ENCODE data around the gene ENAM.
A peak's percentile ranks its signal among the peaks of the same experiment; 100 is the strongest.
"Not testable (repeated sequence)": the region's sequence is repeated elsewhere in the genome, so short reads cannot be mapped to it uniquely, and the experiment has no call there.

ENAM gene

DNA sequence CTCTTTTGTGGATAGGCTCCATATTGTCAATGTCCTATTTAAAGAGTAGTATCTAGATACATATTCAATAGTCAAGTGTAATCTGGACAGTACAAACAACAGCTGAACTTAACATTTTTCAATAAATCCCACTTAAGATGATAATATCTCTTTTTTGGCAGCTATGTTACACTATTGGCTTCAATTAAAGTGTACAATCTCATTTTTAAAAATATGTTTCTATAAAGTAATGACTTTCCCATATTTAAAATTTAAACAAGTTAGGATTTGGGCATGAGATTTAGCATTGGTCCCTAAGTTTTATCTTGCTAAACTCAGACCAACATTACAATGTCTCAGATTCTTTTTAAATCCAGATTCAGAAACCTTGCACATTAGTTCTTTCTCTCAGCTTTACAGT lies 45.6 kb downstream of the ENAM start:
- Histone ChIP-seq H4K20me1 (no peaks in the 10 kb centered on the region), H3K4me1 (peaks cover 46% of the 10 kb centered on the region), H3K4me2 (no peak overlapping the region), H3K9me3 (no peaks in the 10 kb centered on the region), H3K36me3 (no peaks in the 10 kb centered on the region), H3K27me3 (no peaks in the 10 kb centered on the region), H3K4me3 (no peak overlapping the region), H3K9ac (no peak overlapping the region), H3K27ac (no peak overlapping the region)
- TF ChIP-seq Cebpa-rat (IDR thresholded peaks at IDR 0.05) = no peak

DNA sequence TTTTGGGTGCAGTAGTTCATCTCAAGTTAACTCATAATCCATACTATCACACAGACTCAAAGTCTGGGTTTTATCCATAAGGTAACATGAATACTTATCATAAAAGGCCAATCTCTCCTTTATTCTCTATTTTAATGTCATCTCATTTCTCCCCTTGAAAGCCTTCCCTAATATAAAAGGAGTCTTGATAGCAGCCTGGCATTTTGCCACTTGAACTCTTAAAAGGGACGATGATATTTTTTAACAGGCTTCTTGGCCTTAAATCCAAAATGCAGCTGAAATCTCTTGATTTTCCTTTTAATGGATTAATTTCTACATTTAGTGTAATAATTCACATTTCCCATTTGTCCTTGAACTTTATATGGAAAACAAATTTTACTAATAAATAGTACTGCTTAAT lies 46.2 kb downstream of the ENAM start:
- Histone ChIP-seq H3K27me3 (no peaks in the 10 kb centered on the region), H3K4me2 (no peak overlapping the region), H3K4me3 (no peak overlapping the region), H3K9me3 (no peaks in the 10 kb centered on the region), H4K20me1 (no peaks in the 10 kb centered on the region), H3K27ac (no peak overlapping the region), H3K9ac (no peak overlapping the region), H3K4me1 (peaks cover 46% of the 10 kb centered on the region), H3K36me3 (no peaks in the 10 kb centered on the region)
- TF ChIP-seq Cebpa-rat (IDR thresholded peaks at IDR 0.05) = no peak

DNA sequence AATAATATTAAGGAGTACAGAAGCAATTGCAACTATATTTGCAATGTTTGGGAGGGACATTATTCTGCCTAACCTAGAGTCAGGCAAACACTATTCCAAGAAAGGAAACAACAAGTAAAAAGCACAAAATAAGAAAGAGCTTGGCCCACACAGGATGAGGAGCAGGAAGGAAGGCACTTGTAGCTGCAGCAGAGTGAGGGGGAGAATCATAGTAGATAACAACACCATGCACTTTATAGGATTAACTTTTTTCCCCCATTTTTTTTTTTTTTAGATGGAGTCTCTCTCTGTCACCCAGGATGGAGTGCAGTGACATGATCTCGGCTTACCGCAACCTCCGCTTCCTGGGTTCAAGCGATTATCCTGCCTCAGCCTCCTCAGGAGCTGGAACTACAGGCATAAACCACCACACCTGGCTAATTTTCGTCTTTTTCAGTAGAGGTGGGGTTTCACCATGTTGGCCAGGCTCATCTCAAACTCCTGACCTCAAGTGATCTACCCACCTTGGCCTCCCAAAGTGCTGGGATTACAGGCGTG lies 48.1 kb downstream of the ENAM start:
- H3K9ac ChIP-seq = no peak overlapping the region
- no peak overlapping the region for H3K4me3 ChIP-seq
- H3K27me3 ChIP-seq = no peaks in the 10 kb centered on the region
- H3K9me3 ChIP-seq = no peaks in the 10 kb centered on the region
- peak overlapping the region; percentile 63 for H3K4me2 ChIP-seq
- no peak for TF ChIP-seq Cebpa-rat (IDR thresholded peaks at IDR 0.05)
- H3K4me1 ChIP-seq = peaks cover 54% of the 10 kb centered on the region
- H3K27ac ChIP-seq = no peak overlapping the region
- H3K36me3 ChIP-seq = no peaks in the 10 kb centered on the region
- no peaks in the 10 kb centered on the region for H4K20me1 ChIP-seq

DNA sequence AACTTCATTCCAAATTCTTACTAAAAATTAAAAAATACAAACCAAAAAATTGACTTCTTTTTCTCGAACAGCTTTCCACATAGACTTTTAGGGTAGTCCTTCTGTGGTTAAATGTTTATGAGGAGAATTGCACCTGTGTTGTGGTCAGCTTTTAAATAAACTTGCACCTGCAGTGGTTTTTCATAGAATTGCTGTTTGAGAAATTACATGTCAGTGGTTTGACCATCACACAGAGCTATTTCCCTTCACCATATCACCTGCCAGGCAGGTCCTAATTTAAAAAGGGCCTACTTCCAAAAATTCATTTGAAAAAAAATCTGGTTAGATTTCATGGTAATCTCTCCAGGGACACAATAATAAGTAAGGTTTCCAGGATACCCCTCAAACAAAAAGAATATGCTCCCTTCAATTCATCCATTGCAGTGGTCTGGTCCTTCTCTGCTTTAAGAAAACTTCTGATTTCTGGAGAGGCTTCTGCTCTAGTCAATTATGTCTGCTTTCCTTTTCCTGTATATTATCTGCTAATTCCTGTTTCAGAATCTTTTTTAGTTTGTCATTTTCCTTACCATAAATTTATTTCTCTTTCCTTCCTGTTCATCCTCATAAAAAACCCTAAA lies 49.9 kb downstream of the ENAM start:
- Histone ChIP-seq H3K4me3 (no peak overlapping the region), H3K9ac (no peak overlapping the region)

DNA sequence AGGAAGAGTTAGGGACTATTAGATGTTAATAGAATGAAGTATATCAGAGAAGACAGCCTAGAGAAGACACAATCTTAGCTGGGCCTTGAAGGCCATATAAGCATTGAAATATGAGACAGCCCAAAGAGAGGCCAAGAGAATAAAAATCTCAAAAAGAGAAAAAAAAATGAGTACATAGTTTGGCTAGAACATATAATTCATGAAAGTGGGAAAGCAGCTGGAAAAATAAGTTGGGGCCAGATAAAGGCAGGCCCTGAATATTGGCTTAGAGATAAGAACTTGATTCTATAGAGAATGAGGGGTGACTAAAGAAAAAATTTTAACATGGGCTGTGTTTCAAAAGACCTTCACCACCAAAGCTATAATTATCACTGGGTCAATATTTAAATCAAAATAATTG lies 52.4 kb downstream of the ENAM start:
- peaks cover 49% of the 10 kb centered on the region for H3K4me1 ChIP-seq
- no peak overlapping the region for H3K4me2 ChIP-seq
- H3K4me3 ChIP-seq = no peak overlapping the region
- TF ChIP-seq Cebpa-rat (IDR thresholded peaks at IDR 0.05) = no peak
- H4K20me1 ChIP-seq = no peaks in the 10 kb centered on the region
- no peak overlapping the region for H3K9ac ChIP-seq
- H3K9me3 ChIP-seq = no peaks in the 10 kb centered on the region
- H3K27me3 ChIP-seq = no peaks in the 10 kb centered on the region
- H3K36me3 ChIP-seq = no peaks in the 10 kb centered on the region
- H3K27ac ChIP-seq = no peak overlapping the region

More for the DNA sequence above, 49.9 kb downstream of the ENAM start:
- H3K27ac ChIP-seq = no peak overlapping the region
- no peaks in the 10 kb centered on the region for H4K20me1 ChIP-seq
- H3K36me3 ChIP-seq = no peaks in the 10 kb centered on the region
- peaks cover 54% of the 10 kb centered on the region for H3K4me1 ChIP-seq
- H3K9me3 ChIP-seq = no peaks in the 10 kb centered on the region
- peak overlapping the region; percentile 63 for H3K4me2 ChIP-seq
- no peak for TF ChIP-seq Cebpa-rat (IDR thresholded peaks at IDR 0.05)
- H3K27me3 ChIP-seq = no peaks in the 10 kb centered on the region

DNA sequence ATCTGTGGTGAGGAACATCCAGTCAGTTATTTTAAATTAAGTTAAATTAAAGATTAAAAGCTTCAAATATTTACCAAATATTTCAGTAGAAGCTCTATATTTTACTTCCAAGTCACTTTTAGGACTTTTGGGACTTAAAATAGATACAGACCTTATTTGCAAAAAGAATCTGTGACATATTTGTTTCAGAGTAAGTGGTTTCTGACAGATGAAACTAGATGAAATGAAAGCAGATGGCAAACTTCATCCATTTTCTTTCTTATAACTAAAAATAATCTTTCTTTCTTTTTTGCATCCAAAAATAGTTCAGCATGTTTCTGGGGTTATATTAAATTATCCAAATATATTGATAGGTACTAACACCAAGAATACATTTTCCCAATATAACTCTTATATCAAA lies 53.2 kb downstream of the ENAM start:
- no peak overlapping the region for H3K27ac ChIP-seq
- H4K20me1 ChIP-seq = no peaks in the 10 kb centered on the region
- H3K36me3 ChIP-seq = no peaks in the 10 kb centered on the region
- H3K4me2 ChIP-seq = no peak overlapping the region
- H3K9ac ChIP-seq = no peak overlapping the region
- no peak overlapping the region for H3K4me3 ChIP-seq
- H3K9me3 ChIP-seq = no peaks in the 10 kb centered on the region
- no peaks in the 10 kb centered on the region for H3K27me3 ChIP-seq
- no peak for TF ChIP-seq Cebpa-rat (IDR thresholded peaks at IDR 0.05)
- H3K4me1 ChIP-seq = peaks cover 41% of the 10 kb centered on the region

DNA sequence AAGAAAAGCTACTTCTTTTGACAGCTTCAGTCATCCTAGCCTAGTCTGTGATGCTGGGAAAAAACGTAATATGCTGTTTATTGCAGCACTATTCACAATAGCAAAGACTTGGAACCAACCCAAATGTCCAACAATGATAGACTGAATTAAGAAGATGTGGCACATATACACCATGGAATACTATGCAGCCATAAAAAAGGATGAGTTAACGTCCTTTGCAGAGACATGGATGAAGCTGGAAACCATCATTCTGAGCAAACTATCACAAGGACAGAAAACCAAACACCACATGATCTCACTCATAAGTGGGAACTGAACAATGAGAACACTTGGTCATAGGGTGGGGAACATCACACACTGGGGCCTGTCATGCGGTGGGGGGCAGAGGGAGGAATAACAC lies 53.6 kb downstream of the ENAM start:
- peaks cover 40% of the 10 kb centered on the region for H3K4me1 ChIP-seq
- not testable (repeated sequence) for H3K27me3 ChIP-seq, H3K9me3 ChIP-seq, H3K4me3 ChIP-seq, H3K27ac ChIP-seq, H3K36me3 ChIP-seq, H3K4me2 ChIP-seq, H3K9ac ChIP-seq, H4K20me1 ChIP-seq

DNA sequence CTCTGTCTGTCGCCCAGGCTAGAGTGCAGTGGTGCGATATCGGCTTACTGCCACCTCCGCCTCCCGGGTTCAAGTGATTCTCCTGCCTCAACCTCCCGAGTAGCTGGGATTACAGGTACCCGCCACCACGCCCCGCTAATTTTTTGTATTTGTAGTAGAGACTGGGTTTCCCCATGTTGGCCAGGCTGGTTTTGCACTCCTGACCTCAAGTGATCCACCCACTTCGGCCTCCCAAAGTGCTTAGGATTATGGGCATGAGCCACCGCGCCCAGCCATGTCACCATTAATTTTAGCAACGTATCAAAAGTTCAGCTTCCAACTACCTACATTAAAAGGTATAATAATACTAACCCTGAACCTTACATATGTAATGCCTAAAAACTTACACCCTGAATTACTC lies 58.8 kb downstream of the ENAM start:
- Histone ChIP-seq H3K4me2 (peak overlapping the region; percentile 84), H3K36me3 (peaks cover 11% of the 10 kb centered on the region; the same call in 1 of the 2 replicates), H3K27me3 (no peaks in the 10 kb centered on the region), H3K4me1 (peaks cover 44% of the 10 kb centered on the region), H4K20me1 (peaks cover 38% of the 10 kb centered on the region), H3K9ac (peak overlapping the region; percentile 92), H3K27ac (peak overlapping the region; percentile 94), H3K4me3 (peak overlapping the region; percentile 85), H3K9me3 (no peaks in the 10 kb centered on the region)
- TF ChIP-seq Cebpa-rat (IDR thresholded peaks at IDR 0.05) = no peak

DNA sequence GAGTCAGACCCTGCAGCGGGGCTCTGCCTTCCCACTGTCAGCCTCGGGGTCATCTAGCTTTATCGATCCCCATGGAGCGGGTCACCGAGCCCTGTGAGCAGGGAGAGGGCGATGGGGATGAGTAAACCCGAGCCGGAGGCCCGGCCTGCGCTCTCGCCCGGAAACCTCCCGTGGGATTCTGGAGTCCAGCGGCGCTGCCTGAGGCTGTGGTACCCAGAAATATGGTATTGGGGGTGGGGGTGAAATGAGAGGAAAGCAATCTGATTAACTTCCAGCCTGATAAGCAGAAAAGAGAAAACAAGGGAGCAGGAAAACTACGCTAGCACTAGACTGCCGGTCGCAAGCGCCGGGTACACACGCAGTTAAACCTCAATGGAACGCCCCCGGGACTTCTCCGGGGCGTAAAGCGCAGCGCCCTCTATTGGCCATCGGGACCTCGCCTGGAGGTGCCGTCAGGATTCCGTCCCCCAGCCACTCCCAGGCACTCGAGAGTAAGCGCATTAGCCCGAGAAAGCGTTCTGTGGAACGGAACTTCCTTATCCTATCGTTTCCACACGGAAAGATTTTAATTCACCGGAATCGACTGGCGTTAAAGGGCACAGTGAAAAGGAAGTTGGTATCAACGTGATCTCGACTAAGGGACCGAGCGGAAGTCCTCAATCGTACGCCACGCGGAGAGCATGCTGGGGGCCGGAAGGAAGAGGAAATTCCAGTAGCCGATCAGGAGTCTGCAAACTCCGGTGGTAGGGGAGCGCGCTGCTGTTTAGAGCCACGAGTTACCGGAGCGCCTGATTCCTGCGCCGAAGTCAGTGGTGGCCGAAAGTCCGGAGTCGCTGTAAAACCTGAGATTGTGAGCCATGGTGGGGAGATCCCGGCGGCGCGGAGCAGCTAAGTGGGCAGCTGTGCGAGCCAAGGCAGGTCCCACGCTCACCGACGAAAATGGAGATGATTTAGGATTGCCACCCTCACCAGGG lies 59.6 kb downstream of the ENAM start, which contains the start of gene UTP3:
Gene UTP3 (plus strand): TSS at position 712 of the 974 bp plus-strand sequence. CDS start 146 bp downstream, at position 858.
- Histone ChIP-seq H3K27me3 (no peaks in the 10 kb centered on the region), H3K9me3 (no peaks in the 10 kb centered on the region), H3K27ac (peak within 1 kb of the TSS; percentile 94), H3K4me1 (peaks cover 44% of the 10 kb centered on the region), H3K4me3 (peak within 1 kb of the TSS; percentile 85), H4K20me1 (peaks cover 40% of the 10 kb centered on the region), H3K9ac (peak within 1 kb of the TSS; percentile 92), H3K36me3 (peaks cover 11% of the 10 kb centered on the region; the same call in 1 of the 2 replicates), H3K4me2 (peak within 1 kb of the TSS; percentile 89)
- TF ChIP-seq Cebpa-rat (IDR thresholded peaks at IDR 0.05) = no peak

DNA sequence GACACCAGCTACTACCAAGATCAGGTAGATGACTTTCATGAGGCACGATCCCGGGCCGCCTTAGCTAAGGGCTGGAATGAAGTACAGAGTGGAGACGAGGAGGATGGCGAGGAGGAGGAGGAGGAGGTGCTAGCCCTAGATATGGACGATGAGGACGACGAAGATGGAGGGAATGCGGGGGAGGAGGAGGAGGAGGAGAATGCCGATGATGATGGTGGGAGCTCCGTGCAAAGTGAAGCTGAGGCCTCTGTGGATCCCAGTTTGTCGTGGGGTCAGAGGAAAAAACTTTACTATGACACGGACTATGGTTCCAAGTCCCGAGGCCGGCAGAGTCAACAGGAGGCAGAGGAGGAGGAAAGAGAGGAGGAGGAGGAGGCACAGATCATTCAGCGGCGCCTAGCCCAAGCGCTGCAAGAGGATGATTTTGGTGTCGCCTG lies 60.3 kb downstream of the ENAM start:
- Histone ChIP-seq H3K4me1 (peaks cover 44% of the 10 kb centered on the region), H3K27ac (peak overlapping the region; percentile 94), H3K4me2 (peak overlapping the region; percentile 89), H3K27me3 (no peaks in the 10 kb centered on the region), H3K9me3 (no peaks in the 10 kb centered on the region), H3K9ac (peak overlapping the region; percentile 92), H4K20me1 (peaks cover 40% of the 10 kb centered on the region), H3K4me3 (peak overlapping the region; percentile 85), H3K36me3 (peaks cover 11% of the 10 kb centered on the region; the same call in 1 of the 2 replicates)
- no peak for TF ChIP-seq Cebpa-rat (IDR thresholded peaks at IDR 0.05)
